Stimulated activated CD4-positive, alpha-beta T cell treated with anti-CD3 and anti-CD28 coated beads, Interleukin-15, amount 100 ng/mL, for 24 hours (primary cell): ENCODE data around the gene YY1.
A peak's percentile ranks its signal among the peaks of the same experiment; 100 is the strongest.
"Not testable (repeated sequence)": the region's sequence is repeated elsewhere in the genome, so short reads cannot be mapped to it uniquely, and the experiment has no call there.

Source experiments
- DNase-seq: peaks from one replicate; pipeline ENCODE4 v3.0.0-alpha.2; 2020

YY1 gene

GRCh38 chr14:100297320-100298300, 58.7 kb downstream of the YY1 start:
- no peak for DNase-seq

DNA sequence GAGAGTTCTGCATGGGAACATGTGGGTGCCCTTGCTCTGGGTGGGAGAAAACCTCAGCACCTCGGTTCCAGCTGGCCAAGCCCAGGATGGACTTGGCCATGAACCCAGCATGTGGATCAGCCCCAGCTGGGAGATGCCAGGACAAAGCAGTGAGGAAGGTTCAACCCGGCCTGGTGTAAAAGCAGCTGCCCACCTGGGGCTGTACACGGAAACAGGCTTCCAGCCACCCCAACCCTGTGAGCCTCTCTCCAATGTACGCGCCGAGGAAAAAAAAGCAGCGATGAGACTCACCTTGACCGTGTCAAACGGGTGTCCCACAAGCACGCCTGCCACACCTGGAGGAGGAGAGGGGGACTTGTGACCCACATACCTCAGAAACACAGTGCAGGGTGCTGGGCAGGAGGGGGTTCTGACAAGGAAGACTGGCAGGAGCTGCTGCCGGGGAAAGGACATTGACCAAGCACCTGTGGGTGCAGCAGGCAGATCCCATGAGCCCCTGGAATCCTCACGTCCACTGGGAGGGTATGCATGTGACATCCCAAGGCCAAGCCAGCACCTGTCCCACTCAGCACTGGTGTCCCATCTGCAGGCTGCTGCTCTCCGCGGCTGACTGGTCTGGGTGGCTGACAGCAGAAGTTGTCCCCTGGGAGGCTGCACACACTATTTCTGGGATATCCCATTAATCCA, 59.8 kb downstream of the YY1 start:
- DNase-seq, result no peak

- DNase-seq, result no peak
These were observed 60.3 kb downstream of the YY1 start for GRCh38 chr14:100299238-100299560.

DNA sequence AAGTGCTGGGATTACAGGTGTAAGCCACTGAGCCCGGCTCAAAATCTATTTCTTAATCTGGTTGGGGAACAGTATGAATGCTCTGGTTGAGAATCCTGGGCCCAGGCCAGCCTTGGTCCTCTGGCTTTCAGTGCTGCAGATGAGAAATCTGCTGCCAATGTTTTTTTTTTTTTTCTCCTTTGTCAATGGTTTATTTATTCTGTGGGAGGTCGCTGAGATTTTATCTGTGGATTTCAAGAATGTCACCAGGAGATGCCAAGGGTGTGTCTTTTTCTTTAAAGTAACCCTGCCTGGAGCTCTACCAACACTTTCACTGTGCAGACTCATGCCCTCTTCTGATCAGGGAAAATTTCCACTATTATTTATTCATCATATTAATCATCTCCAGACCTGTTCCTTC, 63.7 kb downstream of the YY1 start:
- DNase-seq, result no peak

GRCh38 chr14:100303179-100303578, 64.2 kb downstream of the YY1 start:
- DNase-seq, result peak; percentile 25

DNA sequence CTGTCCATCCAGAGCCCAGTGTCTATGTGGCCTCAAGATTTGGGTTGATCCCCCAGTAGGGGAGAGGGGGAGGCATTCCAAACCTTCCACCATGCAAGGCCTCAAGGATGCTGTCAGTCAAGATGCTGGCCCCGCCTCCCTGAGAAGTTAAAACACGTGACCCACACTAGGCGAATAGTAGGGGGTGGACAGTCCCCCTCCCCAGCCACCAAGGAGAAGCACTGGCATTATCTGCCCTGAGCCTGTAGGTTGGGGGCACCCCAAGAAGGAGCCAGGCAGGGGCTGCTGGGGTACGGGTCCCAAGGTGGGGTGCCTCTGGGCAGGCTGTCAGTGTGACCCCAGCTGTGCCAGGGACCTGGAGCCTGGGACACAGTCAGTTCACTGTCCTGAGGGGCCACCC, 65.0 kb downstream of the YY1 start:
- peak; percentile 21 for DNase-seq

- DNase-seq, result peak; percentile 38
These were observed 65.9 kb downstream of the YY1 start for GRCh38 chr14:100304825-100305323.

GRCh38 chr14:100305324-100306100, 66.6 kb downstream of the YY1 start:
- DNase-seq, result peak; percentile 58

- peak; percentile 86 for DNase-seq
These were observed 67.4 kb downstream of the YY1 start, which contains the start of gene SLC25A29 for GRCh38 chr14:100306101-100306997. Gene SLC25A29, minus strand, starts transcription at chr14:100306444. Its CDS starts 212 bp downstream, at chr14:100306232.

DNA sequence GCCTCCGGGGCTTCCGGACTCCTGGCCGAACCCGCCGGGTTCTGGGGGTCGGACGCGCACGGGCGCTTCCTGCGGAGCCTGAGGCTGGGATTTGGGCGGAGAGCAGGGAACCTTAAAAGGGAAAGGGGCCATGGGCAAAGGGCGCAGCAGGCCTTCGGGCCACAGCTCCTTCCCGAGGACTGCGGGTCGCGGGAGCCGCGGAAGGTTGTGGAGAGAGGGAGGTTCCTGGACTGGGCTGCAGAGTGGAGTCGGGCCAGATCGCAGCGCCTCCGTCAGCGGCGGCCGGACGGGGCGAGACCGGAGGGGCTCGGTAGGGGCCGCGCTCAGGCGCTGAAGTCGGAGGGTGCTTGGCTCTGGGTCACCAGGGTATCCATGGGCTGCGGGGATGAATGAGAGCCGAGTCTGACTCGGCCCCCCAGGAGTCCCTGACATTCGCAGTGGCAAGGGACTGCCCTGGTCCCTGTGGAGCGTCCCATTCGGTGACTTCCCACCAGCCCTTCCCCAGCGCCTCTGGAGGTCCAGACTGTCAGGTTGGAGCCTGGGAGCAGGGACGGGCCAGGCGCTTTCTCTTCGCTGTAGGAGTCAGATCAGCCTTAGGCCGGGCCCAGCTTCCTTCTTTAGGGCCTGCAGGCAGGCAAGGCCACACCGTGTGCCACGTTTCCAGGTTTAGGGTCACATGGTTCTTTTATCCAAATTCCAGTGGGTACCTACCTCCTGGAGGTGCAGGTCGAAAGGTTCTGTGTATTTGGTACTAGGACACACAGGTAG, 68.2 kb downstream of the YY1 start:
- no peak for DNase-seq

- no peak for DNase-seq
These were observed 69.0 kb downstream of the YY1 start for GRCh38 chr14:100307766-100308426.

DNA sequence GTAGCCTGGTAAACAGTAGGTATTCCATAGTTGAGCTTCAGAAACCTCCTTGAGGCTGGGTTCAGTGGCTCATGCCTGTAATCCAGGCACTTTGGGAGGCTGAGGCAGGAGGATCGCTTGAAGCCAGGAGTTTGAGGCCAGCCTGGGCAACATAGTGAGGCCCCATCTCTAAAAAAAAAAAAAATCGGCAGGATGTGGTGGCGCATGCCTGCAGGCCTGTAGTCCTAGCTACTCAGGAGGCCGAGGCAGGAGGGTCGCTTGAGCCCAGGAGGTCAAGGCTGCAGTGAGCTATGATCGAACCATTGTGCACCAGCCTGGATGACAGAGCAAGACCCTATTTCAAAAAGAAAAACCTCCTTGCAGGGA, 69.5 kb downstream of the YY1 start:
- DNase-seq, result not testable (repeated sequence)

DNA sequence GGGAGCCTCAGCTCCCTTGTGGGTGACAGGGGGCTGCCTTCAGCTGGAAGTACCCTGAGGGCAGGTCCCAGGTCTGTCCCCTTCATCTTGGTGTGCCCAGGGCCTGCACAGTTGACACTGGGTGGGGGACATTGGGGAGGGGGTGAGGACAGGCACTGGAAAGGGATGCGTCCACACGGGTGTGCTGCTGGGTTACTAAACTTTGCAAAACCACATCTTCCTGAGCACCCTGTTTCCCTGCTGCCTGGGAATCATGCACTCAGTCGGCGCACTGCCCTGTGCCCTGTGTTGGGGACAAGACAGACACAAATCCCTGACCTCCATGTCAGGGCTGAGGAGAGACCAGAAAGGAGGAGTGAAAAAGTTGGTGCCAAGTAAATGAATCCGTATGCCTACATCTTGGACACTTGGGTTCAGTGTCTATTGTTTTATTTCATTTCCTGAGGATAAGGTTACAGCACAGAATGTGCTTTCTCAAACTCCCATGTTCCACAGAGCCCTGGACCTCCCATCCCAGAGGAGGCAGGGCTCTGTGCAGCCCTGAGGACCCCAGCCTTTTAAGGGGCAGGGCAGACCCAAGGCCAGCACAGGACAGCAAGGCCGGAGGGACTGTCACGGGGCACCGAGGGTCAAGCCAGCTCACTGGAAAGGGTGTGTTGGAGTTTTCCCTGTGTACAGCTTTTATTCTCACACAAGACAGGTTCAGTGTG, 70.2 kb downstream of the YY1 start:
- DNase-seq, result no peak

GRCh38 chr14:100312110-100312876, 73.3 kb downstream of the YY1 start:
- DNase-seq, result not testable (repeated sequence)

- DNase-seq, result no peak
These were observed 74.0 kb downstream of the YY1 start for GRCh38 chr14:100312877-100313400.

DNA sequence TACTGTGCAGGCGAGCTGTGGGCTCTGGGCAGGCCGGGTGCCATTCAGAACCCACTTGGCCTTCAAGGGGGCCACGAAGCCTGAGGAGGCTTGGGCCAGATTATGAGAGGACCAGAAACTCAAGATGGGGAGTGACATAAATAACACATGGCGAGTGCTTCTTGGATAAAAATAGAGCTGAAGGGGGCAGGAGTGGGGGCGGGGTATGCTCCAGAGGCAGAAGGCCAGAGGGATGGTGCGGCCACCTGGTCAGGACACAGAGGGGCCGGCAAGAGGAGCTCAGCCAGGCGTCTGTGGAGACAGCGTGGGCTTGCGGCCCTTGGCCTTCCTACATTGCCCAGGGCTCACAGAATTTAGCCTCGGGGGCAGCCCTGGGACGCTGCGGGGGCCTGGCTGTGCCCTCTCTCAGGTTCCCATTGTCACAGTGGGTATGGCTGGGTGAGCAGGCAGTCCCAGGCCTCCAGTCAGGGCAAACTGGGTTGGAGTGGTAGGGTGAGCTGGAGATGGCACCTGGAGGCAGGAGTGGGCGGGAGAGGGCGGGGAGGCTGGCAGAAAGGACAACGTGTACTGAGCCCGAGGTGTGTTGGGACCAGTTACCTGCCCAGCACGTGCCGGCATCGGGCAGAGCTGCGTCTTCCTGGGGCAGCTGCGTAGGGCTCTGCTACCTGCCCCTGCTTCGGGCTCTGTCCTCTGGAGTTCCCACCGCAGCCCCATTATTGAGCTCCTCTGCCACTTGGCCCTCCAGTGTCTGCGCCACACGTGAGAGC, 74.7 kb downstream of the YY1 start:
- no peak for DNase-seq

DNA sequence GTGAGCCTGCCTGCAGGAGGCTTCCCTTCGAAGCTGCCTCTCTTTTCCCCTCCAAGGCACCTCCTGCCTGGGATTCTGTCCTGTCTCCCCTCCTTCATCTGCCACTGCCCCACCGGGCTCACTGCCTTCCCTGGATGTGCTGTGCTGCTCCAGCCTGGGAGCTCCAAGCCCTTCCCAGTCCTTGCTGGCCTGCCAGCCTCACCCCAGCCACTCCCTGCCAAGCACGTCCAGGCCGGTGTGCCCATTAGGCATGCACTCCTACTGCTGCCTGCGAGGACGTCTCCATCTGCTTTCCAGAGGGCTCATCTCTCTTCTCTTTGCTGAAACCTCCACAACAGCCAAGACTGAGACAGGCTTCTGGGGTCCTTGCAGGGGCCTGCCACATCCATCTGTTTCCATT, 75.8 kb downstream of the YY1 start:
- no peak for DNase-seq

DNA sequence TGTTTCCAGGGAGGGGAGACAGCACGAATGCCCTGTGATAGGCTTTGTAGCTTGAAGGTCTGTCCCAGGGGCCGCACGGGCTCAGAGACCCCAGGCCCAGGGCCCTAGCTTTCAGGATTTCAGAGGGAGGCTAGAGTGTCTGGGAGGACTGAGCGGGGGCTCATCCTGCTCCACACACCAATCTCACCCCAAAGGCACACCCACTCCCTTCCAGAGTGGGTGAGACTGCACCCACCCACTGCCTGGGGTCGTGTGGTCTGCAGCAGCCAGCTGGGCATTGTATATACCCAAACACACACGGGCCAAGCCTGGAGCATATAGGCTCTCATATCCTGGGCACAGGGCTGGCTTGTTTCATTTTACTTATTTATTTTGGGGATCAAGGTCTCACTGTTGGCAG, 78.4 kb downstream of the YY1 start:
- DNase-seq, result no peak
